Gastrocnemius medialis (tissue), 4 donors: Measurements from ENCODE around the gene GRM3. TPM values are rescaled to one million over a fixed set of nuclear protein-coding genes. Genes with fewer than 3 reads are reported as not detected.

Experiments used
- ATAC-seq, 2 donors: fragments of 150-250 bp; one replicate each; pipeline ENCODE4 v1.9.1; 2016
- DNase-seq, 2 donors: peaks; one replicate each; pipeline ENCODE4 v3.0.0-alpha.2; 2019
- H3K27ac ChIP-seq, 4 donors: fragments of 200-600 bp; sonication (generic); 1 replicate in 1 of 4; 2 replicates in 3 of 4; pipeline ENCODE4 v1.5.1; 2016 to 2018; ENCODE audit warnings: mild to moderate bottlenecking in 2 of 4, moderate library complexity in 1 of 4
- H3K27me3 ChIP-seq, 3 donors: fragments of 200-600 bp; sonication (generic) in 2 of 3; 1 replicate in 1 of 3; 2 replicates in 2 of 3; pipeline versions ENCODE4 v1.5.1 to v1.6.0; 2016 to 2019; ENCODE audit warnings: mild to moderate bottlenecking in 1 of 3, moderate library complexity in 1 of 3
- H3K36me3 ChIP-seq, 2 donors: fragments of 200-600 bp; sonication (generic) in 1 of 2; one replicate each; pipeline ENCODE4 v1.5.1; 2017 to 2018
- H3K4me1 ChIP-seq, 2 donors: fragments of 200-600 bp; sonication (generic) in 1 of 2; one replicate each; pipeline ENCODE4 v1.5.1; 2016 to 2017; ENCODE audit warnings: mild to moderate bottlenecking in 2 of 2
- H3K4me3 ChIP-seq, 4 donors: fragments of 200-600 bp; sonication (generic) in 3 of 4; 1 replicate in 1 of 4; 2 replicates in 3 of 4; pipeline ENCODE4 v1.5.1; 2016 to 2019; ENCODE audit warnings: mild to moderate bottlenecking in 2 of 4
- H3K9me3 ChIP-seq, 3 donors: fragments of 200-600 bp; sonication (generic) in 2 of 3; 1 replicate in 1 of 3; 2 replicates in 2 of 3; pipeline ENCODE4 v1.5.1; 2016 to 2019
- CTCF ChIP-seq, 5 experiments: fragments of 450-650 bp in 3 of 5; fragments of 200-600 bp in 2 of 5; sonication (generic) in 2 of 5; IDR thresholded peaks in 4 of 5; conservative IDR thresholded peaks in 1 of 5; 1 replicate in 4 of 5; 2 replicates in 1 of 5; pipeline ENCODE4 v1.5.1; 2016 to 2019; ENCODE audit warnings: antibody characterized with exemption in 5 of 5, mild to moderate bottlenecking in 3 of 5, moderate library complexity in 3 of 5
- POLR2A ChIP-seq, 2 donors: fragments of 450-650 bp; IDR thresholded peaks; one replicate each; pipeline ENCODE4 v1.6.1; 2017; ENCODE audit warnings: antibody characterized with exemption in 2 of 2, mild to moderate bottlenecking in 2 of 2, moderate library complexity in 2 of 2
- in situ Hi-C, 4 donors: fragments of 200-750 bp; cut with MboI; loops; one replicate each; pipeline versions ENCODE4 v1.15.0 to v1.8.0; 2017; ENCODE audit warnings: low sequenced_read_pairs in 4 of 4
- intact Hi-C: fragments of 100-400 bp; cut with DNase I; formaldehyde crosslinking; loops from one replicate; pipeline ENCODE4 v1.15.1; 2023; ENCODE audit warnings: low total_unique reads
- total RNA-seq, 4 donors: library from RNA; depleted of rRNA; stranded (reverse); fragments of >200 nt; gene quantifications; one replicate each; pipeline versions ENCODE4 v1.1.0 to v1.2.3, GENCODE V29; 2016

The GRM3 gene
- total RNA-seq, 4 donors from 2014 or later, result not detected

GRCh38 chr7:86648169-86648568, 4.5 kb downstream of the GRM3 start:
- Histone ChIP-seq H3K27me3 (peaks cover 20 to 22% (median 22%) of the 10 kb centered on the region in 3 donors), H3K4me3 (no peak overlapping the region), H3K4me1 (peaks cover 0 to 11% of the 10 kb centered on the region in 2 donors), H3K27ac (no peak overlapping the region), H3K36me3 (no peaks in the 10 kb centered on the region), H3K9me3 (no peaks in the 10 kb centered on the region)
- intact Hi-C loops (no loop called here), in situ Hi-C loops (no loop called here)
- no peak for ATAC-seq
- TF ChIP-seq POLR2A (IDR thresholded peaks at IDR 0.05) (no peak), CTCF (IDR thresholded peaks at IDR 0.05 in 4 of 5, conservative IDR thresholded peaks at IDR 0.05 in 1 of 5) (no peak)
- DNase-seq, result no peak

- ATAC-seq (no peak), DNase-seq (no peak)
- TF ChIP-seq CTCF (IDR thresholded peaks at IDR 0.05 in 4 of 5, conservative IDR thresholded peaks at IDR 0.05 in 1 of 5) (no peak), POLR2A (IDR thresholded peaks at IDR 0.05) (no peak)
- Histone ChIP-seq H3K4me1 (no peaks in the 10 kb centered on the region), H3K36me3 (no peaks in the 10 kb centered on the region), H3K9me3 (no peaks in the 10 kb centered on the region), H3K4me3 (peak overlapping the region in 1 of 4 donors; percentile 19), H3K27me3 (no peaks in the 10 kb centered on the region), H3K27ac (no peak overlapping the region)
- intact Hi-C loops, result no loop called here
- in situ Hi-C loops, result no loop called here
Measured at GRCh38 chr7:86653919-86654659, 10.4 kb downstream of the GRM3 start.

GRCh38 chr7:86657948-86658347, 14.2 kb downstream of the GRM3 start:
- TF ChIP-seq CTCF (IDR thresholded peaks at IDR 0.05 in 4 of 5, conservative IDR thresholded peaks at IDR 0.05 in 1 of 5) (no peak), POLR2A (IDR thresholded peaks at IDR 0.05) (no peak)
- no peaks in the 10 kb centered on the region for H3K9me3 ChIP-seq
- no peaks in the 10 kb centered on the region for H3K27me3 ChIP-seq
- H3K36me3 ChIP-seq, result no peaks in the 10 kb centered on the region
- intact Hi-C loops, result no loop called here
- H3K4me1 ChIP-seq, result no peaks in the 10 kb centered on the region
- H3K27ac ChIP-seq, result no peak overlapping the region
- H3K4me3 ChIP-seq, result no peak overlapping the region
- in situ Hi-C loops, result no loop called here
- DNase-seq (no peak), ATAC-seq (no peak)

GRCh38 chr7:86660950-86661462, 17.3 kb downstream of the GRM3 start:
- in situ Hi-C loops, result no loop called here
- Histone ChIP-seq H3K9me3 (no peaks in the 10 kb centered on the region), H3K36me3 (no peaks in the 10 kb centered on the region), H3K27ac (no peak overlapping the region), H3K4me1 (no peaks in the 10 kb centered on the region), H3K4me3 (no peak overlapping the region), H3K27me3 (no peaks in the 10 kb centered on the region)
- DNase-seq (no peak), ATAC-seq (no peak)
- TF ChIP-seq POLR2A (IDR thresholded peaks at IDR 0.05) (no peak), CTCF (IDR thresholded peaks at IDR 0.05 in 4 of 5, conservative IDR thresholded peaks at IDR 0.05 in 1 of 5) (no peak)
- intact Hi-C loops, result no loop called here
